Activated naive CD4-positive, alpha-beta T cell treated with anti-CD3 and anti-CD28 coated beads for 36 hours (primary cell): ENCODE data around the gene KCP. TPM values are rescaled to one million over a fixed set of nuclear protein-coding genes. Genes with fewer than 3 reads are reported as not detected.
"Not testable (repeated sequence)": the region's sequence is repeated elsewhere in the genome, so short reads cannot be mapped to it uniquely, and the experiment has no call there.

Experiments
- CTCF ChIA-PET: fragments of 350-600 bp; sonication (Branson Sonifier 250); formaldehyde crosslinking; loops from one replicate; lab custom pipeline; 2021; ENCODE audit warnings: antibody characterized with exemption; lab: Charles Lee
- DNase-seq: peaks from one replicate; pipeline ENCODE4 v3.0.0-alpha.2; 2020
- H3K27ac Mint-ChIP-seq: one replicate; pipeline ENCODE4 v1.8.0; 2021; ENCODE audit warnings: mild to moderate bottlenecking, mixed read lengths
- H3K27me3 Mint-ChIP-seq: one replicate; pipeline ENCODE4 v1.8.0; 2021; ENCODE audit warnings: low read depth, mixed read lengths
- H3K36me3 Mint-ChIP-seq: one replicate; pipeline ENCODE4 v1.8.0; 2021; ENCODE audit warnings: low read depth, mixed read lengths
- H3K4me1 Mint-ChIP-seq: one replicate; pipeline ENCODE4 v1.8.0; 2021; ENCODE audit warnings: low read depth, mixed read lengths
- H3K4me3 Mint-ChIP-seq: one replicate; pipeline ENCODE4 v1.8.0; 2021; ENCODE audit warnings: mild to moderate bottlenecking, moderate library complexity, mixed read lengths
- H3K9me3 Mint-ChIP-seq: one replicate; pipeline ENCODE4 v1.8.0; 2021; ENCODE audit warnings: mixed read lengths
- intact Hi-C: fragments of 100-400 bp; cut with micrococcal nuclease; formaldehyde crosslinking; loops from one replicate; pipeline ENCODE4 v1.15.1; 2023
- total RNA-seq, 2 experiments: library from RNA; stranded (reverse); gene quantifications; one replicate each; pipeline ENCODE4 v1.2.3, GENCODE V29; 2021

KCP gene
- total RNA-seq, 2 experiments from 2014 or later = not detected

GRCh38 chr7:128915841-128916642 lies 5.5 kb upstream of the KCP start:
- CTCF ChIA-PET = no interaction called here
- no peak for DNase-seq
- Mint-ChIP-seq H3K4me3 (peak overlapping the region; percentile 43), H3K36me3 (no peaks in the 10 kb centered on the region), H3K27me3 (peaks cover 45% of the 10 kb centered on the region), H3K4me1 (peaks cover 10% of the 10 kb centered on the region), H3K9me3 (no peaks in the 10 kb centered on the region), H3K27ac (no peak overlapping the region)
- intact Hi-C loops = no loop called here

- no peaks in the 10 kb centered on the region for H3K36me3 Mint-ChIP-seq
- CTCF ChIA-PET = interaction anchor here (1.1 kb wide), 1 partner anchor 177 kb away, joined by 9 read pairs; no protein-coding TSS in a partner anchor
- DNase-seq = no peak
- H3K27ac Mint-ChIP-seq = no peak overlapping the region
- intact Hi-C loops = no loop called here
- H3K9me3 Mint-ChIP-seq = no peaks in the 10 kb centered on the region
- H3K4me3 Mint-ChIP-seq = peak overlapping the region; percentile 43
- H3K27me3 Mint-ChIP-seq = peaks cover 48% of the 10 kb centered on the region
- peaks cover 10% of the 10 kb centered on the region for H3K4me1 Mint-ChIP-seq
Observed at GRCh38 chr7:128915271-128915819, 4.8 kb upstream of the KCP start.

- intact Hi-C loops = no loop called here
- peak; percentile 47 for DNase-seq
- Mint-ChIP-seq H3K36me3 (no peaks in the 10 kb centered on the region), H3K27ac (no peak overlapping the region), H3K27me3 (peaks cover 54% of the 10 kb centered on the region), H3K4me3 (no peak overlapping the region), H3K4me1 (peaks cover 10% of the 10 kb centered on the region), H3K9me3 (no peaks in the 10 kb centered on the region)
- CTCF ChIA-PET = interaction anchor here (1.1 kb wide), 1 partner anchor 177 kb away, joined by 9 read pairs; no protein-coding TSS in a partner anchor
Observed at GRCh38 chr7:128914566-128915151, 4.2 kb upstream of the KCP start.

GRCh38 chr7:128913870-128914565 lies 3.5 kb upstream of the KCP start:
- CTCF ChIA-PET = interaction anchor here (1.1 kb wide), 1 partner anchor 178 kb away, joined by 9 read pairs; no protein-coding TSS in a partner anchor
- intact Hi-C loops = no loop called here
- DNase-seq = no peak

GRCh38 chr7:128912709-128913495 lies 2.4 kb upstream of the KCP start:
- H3K9me3 Mint-ChIP-seq, DNase-seq, H3K27ac Mint-ChIP-seq, H3K36me3 Mint-ChIP-seq, H3K4me3 Mint-ChIP-seq, intact Hi-C loops, CTCF ChIA-PET, H3K4me1 Mint-ChIP-seq: not testable (repeated sequence)
- H3K27me3 Mint-ChIP-seq = peaks cover 54% of the 10 kb centered on the region

More at GRCh38 chr7:128913870-128914565, 3.5 kb upstream of the KCP start:
- Mint-ChIP-seq H3K36me3 (no peaks in the 10 kb centered on the region), H3K27ac (no peak overlapping the region), H3K4me1 (peaks cover 10% of the 10 kb centered on the region), H3K4me3 (no peak overlapping the region), H3K27me3 (peaks cover 58% of the 10 kb centered on the region), H3K9me3 (no peaks in the 10 kb centered on the region)

- H3K27me3 Mint-ChIP-seq = peaks cover 59% of the 10 kb centered on the region
- DNase-seq = no peak
- H3K9me3 Mint-ChIP-seq = no peaks in the 10 kb centered on the region
- intact Hi-C loops = no loop called here
- CTCF ChIA-PET = interaction anchor here (0.7 to 1.6 kb wide), 2 partner anchors 29 to 173 kb away, joined by 3 to 7 read pairs; partner anchors contain the start of gene CALU
- no peak overlapping the region for H3K27ac Mint-ChIP-seq
- no peak overlapping the region for H3K4me3 Mint-ChIP-seq
- H3K36me3 Mint-ChIP-seq = no peaks in the 10 kb centered on the region
- H3K4me1 Mint-ChIP-seq = peaks cover 10% of the 10 kb centered on the region
Observed at GRCh38 chr7:128912281-128912680, 1.8 kb upstream of the KCP start.

- H3K9me3 Mint-ChIP-seq = no peaks in the 10 kb centered on the region
- no peak overlapping the region for H3K4me3 Mint-ChIP-seq
- CTCF ChIA-PET = interaction anchor here (0.7 to 1.6 kb wide), 3 partner anchors 28 to 180 kb away, joined by 3 to 7 read pairs (median 4); partner anchors contain the start of gene CALU
- intact Hi-C loops = no loop called here
- H3K27me3 Mint-ChIP-seq = peaks cover 52% of the 10 kb centered on the region
- H3K4me1 Mint-ChIP-seq = peaks cover 10% of the 10 kb centered on the region
- H3K27ac Mint-ChIP-seq = no peak overlapping the region
- H3K36me3 Mint-ChIP-seq = no peaks in the 10 kb centered on the region
- DNase-seq = no peak
Observed at GRCh38 chr7:128911423-128912031, 1.0 kb upstream of the KCP start.

- Mint-ChIP-seq H3K27ac (no peak overlapping the region), H3K27me3 (peaks cover 45% of the 10 kb centered on the region), H3K36me3 (no peaks in the 10 kb centered on the region), H3K9me3 (no peaks in the 10 kb centered on the region), H3K4me3 (no peak overlapping the region), H3K4me1 (peaks cover 5% of the 10 kb centered on the region)
- CTCF ChIA-PET = interaction anchor here (0.8 kb wide), 1 partner anchor 182 kb away, joined by 4 read pairs; no protein-coding TSS in a partner anchor
- DNase-seq = no peak
- intact Hi-C loops = no loop called here
Observed at GRCh38 chr7:128909625-128910568, 612 bp downstream of the KCP start.

- no peak overlapping the region for H3K4me3 Mint-ChIP-seq
- peaks cover 37% of the 10 kb centered on the region for H3K27me3 Mint-ChIP-seq
- CTCF ChIA-PET = interaction anchor here (1.1 to 1.6 kb wide), 2 partner anchors 177 to 183 kb away, joined by 3 to 9 read pairs; no protein-coding TSS in a partner anchor
- H3K4me1 Mint-ChIP-seq = no peaks in the 10 kb centered on the region
- H3K9me3 Mint-ChIP-seq = no peaks in the 10 kb centered on the region
- intact Hi-C loops = no loop called here
- DNase-seq = no peak
- no peaks in the 10 kb centered on the region for H3K36me3 Mint-ChIP-seq
- no peak overlapping the region for H3K27ac Mint-ChIP-seq
Observed at GRCh38 chr7:128908750-128909624, 1.5 kb downstream of the KCP start.
